GM18858 (cell line): ENCODE data around the gene CHCHD2.
"Not testable (repeated sequence)": the region's sequence is repeated elsewhere in the genome, so short reads cannot be mapped to it uniquely, and the experiment has no call there.

ENCODE experiments used
- ATAC-seq: cut with Tn5 transposase; IDR thresholded peaks from one replicate; pipeline ENCODE4 v1.9.1; 2021; ENCODE audit not compliant: unreplicated experiment

CHCHD2 gene, protein sequence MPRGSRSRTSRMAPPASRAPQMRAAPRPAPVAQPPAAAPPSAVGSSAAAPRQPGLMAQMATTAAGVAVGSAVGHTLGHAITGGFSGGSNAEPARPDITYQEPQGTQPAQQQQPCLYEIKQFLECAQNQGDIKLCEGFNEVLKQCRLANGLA

DNA sequence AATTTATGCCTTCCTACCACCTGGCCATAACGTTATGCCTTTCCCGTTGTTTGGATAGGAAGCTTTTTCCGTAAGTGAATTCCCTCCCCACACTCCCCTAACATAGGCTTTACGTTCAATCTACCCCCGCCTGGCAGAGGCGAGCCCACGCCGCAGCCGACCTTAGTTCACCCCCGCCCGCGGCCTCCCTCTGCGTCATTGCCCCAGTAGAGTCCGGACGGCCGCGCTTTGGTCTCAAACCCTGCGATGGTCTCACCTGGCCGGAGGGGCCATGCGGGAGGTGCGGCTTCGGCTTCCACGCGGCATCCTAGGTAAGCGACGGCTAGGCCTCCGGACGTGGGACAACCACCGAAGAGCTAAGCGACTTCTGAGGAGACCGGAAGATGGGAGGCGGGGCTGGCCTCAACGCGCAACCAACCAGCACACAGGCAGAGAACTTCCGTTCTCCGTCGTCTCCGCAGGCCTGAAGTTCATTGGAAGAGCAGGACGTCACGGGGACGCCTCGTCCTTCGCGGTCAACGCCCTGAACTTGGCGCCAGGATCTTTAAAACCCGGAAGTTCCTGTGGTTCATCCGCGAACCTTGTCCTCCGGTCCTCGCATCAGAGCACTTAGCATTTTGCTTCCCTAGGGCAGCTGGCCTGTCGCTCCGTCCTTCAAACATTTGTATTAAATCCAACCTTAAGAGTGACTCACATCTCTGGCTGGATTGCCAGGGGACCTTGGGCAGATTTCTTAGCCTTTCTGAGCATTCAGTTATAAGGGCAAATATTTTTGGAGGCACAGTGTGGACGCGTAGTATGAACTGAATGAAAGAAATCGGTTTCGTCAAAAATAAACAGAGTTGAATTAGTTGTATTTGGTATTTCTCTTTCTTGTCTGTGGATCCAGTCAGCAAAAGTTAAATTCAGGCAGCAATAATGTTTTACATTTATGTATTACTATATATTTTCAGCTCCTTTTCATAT lies at the start of gene CHCHD2:
TSS of gene CHCHD2 (minus strand) at position 369 of the 966 bp plus-strand sequence. CDS start at position 306, 63 bp downstream.
- ATAC-seq, result peak; percentile 100

GRCh38 chr7:56131062-56131461 lies 24.8 kb upstream of the CHCHD2 start:
- not testable (repeated sequence) for ATAC-seq

DNA sequence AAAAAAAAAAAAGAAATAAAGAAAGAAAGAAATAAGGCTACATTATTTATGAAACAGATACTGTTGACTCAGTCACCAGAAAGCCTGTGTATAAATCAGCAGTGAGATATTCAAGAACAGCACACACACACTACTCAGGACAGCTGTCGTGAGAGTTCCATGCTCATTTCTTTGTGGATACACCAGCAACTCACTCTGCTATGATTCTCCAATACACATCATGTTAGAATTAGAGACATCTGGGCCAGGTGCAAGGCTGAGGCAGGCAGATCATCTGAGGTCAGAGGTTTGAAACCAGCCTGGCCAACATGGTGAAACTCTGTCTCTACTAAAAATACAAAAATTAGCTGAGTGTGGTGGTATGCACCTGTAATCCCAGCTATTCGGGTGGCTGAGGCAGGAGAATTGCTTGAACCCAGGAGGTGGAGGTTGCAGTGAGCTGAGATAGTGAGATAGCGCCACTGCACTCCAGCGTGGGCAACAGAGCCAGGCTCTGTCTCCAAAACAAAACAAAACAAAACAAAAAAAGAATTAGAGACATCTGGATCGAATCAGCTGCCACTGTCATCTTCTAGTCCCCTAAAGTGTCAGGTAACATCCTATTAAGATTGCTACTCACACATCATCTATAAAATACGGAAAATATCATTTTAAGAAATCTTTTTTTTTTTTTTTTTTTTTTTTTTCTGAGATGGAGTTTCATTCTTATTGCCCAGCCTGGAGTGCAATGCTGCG lies 21.1 kb upstream of the CHCHD2 start:
- ATAC-seq, result no peak

- ATAC-seq, result no peak
Measured at GRCh38 chr7:56125831-56126230, 19.6 kb upstream of the CHCHD2 start.

- ATAC-seq, result no peak
Measured at GRCh38 chr7:56124981-56125380, 18.7 kb upstream of the CHCHD2 start.

GRCh38 chr7:56121440-56121839 lies 15.2 kb upstream of the CHCHD2 start:
- ATAC-seq, result no peak

GRCh38 chr7:56115852-56116538 lies 9.7 kb upstream of the CHCHD2 start, which contains the start of gene NUPR2:
Gene NUPR2, minus strand, starts transcription at chr7:56116417. Its CDS starts 103 bp downstream, at chr7:56116314.
- no peak for ATAC-seq

GRCh38 chr7:56112244-56112643 lies 6.0 kb upstream of the CHCHD2 start:
- ATAC-seq, result not testable (repeated sequence)

DNA sequence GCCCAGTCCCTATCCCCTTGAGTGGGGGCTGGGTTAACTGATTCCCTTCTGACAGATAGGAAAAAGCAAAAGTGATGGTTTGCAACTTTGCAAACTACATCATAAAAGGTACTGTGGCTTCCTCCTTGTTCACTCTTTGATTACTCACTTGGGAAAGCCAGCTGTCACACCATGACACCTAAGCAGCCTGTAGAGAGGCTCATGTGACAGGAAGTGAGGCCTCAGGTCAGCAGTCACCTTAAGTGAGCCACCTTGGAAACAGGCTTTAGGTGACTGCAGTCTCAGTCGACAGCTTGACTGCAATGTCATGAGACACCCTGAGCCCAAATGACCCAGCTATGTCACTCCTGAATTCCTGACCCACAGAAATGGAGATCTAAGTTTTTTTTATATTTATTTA lies 4.3 kb upstream of the CHCHD2 start:
- ATAC-seq, result no peak

GRCh38 chr7:56107954-56108258 lies 1.6 kb upstream of the CHCHD2 start:
- ATAC-seq, result no peak

DNA sequence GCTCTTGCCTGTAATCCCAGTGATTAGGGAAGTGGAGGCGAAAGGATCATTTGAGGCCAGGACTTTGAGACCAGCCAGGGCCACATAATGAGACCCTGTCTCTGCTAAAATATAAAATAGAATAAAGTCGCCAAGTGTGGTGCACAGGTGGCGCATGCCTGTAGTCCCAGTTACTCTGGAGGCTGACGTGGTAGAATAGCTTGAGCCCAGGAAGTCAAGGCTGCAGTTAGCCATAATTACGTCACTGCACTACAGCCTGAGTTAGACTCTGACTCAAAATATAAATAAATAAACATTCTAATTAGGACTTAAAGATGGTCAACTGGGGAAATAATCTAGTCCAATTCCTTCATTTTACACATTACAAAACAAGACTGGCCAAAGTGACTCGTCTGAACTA lies 768 bp downstream of the CHCHD2 start:
- peak; percentile 21 for ATAC-seq

- not testable (repeated sequence) for ATAC-seq
Measured at GRCh38 chr7:56104138-56104537, 2.1 kb downstream of the CHCHD2 start.

DNA sequence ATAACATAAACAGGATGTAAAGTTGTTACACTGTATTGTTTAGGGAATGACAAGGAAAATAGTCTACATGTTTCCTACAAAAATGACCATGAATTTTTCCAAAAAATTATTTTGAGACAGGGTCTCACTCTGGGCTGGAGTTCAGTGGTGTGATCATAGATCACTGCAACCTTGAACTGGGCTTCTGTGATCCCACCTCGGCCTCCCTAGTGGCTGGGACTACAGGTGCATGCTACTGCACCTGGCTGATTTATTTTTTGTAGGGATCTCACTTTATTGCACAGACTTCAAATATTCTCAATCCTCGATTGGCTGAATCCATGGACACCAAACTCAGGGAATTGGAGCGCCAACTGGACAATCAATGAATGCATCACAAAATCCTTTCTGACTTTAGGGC lies 6.6 kb downstream of the CHCHD2 start:
- no peak for ATAC-seq

GRCh38 chr7:56098187-56099008 lies 7.9 kb downstream of the CHCHD2 start:
- not testable (repeated sequence) for ATAC-seq

GRCh38 chr7:56097700-56098099 lies 8.6 kb downstream of the CHCHD2 start:
- no peak for ATAC-seq

GRCh38 chr7:56092789-56093531 lies 13.3 kb downstream of the CHCHD2 start, which contains the start of gene PHKG1:
Gene PHKG1, minus strand, starts transcription at chr7:56092952. Its CDS starts 4,011 bp downstream, at chr7:56088941.
- ATAC-seq, result no peak

DNA sequence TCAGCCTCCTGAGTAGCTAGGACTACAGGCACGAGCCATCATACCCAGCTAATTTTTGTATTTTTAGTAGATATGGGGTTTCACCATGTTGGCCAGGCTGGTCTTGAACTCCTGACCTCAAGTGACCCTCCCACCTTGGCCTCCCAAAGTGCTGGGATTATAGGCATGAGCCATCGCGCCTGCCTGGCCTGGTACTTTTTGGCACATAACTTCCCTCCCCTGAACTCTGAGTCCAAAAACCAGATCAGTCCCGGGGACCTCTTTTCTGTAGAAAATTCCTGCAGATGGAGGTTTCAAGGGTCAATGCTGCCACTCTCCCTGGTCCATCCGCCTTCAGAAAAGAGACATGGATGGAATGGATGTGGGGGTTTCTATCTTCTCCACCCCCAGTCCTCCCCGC lies 13.9 kb downstream of the CHCHD2 start:
- ATAC-seq, result not testable (repeated sequence)

- no peak for ATAC-seq
Measured at GRCh38 chr7:56091591-56091990, 14.7 kb downstream of the CHCHD2 start.

DNA sequence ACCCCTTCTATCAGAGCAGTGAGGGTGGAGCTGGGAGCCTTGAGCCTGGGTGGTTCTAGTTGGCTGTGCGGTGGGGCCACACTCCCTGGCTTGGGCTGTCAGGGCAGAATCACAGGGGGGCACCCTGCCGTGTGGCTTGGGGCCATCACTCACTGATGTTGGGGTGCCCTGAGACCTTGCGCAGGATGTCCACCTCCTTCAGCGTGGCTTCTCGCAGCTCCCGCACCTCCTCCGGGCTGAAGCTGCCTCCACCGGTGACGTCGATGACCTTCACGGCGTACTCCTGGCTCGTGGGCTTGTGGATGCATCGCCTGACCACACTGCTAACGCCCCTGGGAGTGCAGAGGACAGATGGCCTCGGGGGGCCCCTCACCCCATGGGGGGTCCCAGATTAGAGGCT lies 18.8 kb downstream of the CHCHD2 start:
- no peak for ATAC-seq
